Right forelimb (tissue), 1 donor: ENCODE measurements around the gene NALCN.

Experiments used
- DNase-seq: peaks from one replicate; pipeline ENCODE4 v3.0.0-alpha.2; 2018

NALCN gene

DNA sequence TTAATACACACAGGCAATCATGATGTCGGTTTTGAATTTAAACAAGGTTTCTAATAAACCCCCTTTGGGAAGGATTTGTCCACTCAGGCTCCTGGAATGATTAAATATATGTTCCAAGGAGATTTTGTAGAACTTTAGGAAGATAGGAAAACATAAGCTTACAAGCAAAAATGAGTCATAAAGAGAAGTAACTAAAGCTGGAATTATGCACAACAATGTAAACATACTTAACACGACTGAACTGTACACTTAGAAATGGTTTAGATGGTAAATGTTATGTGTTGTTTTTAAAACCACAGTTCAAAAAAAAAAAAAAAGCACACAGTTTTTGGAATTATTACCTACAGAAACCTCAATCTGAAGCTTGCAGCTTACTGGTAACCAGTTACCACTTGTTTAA is 304.4 kb downstream of the NALCN start:
- DNase-seq, result no peak

DNA sequence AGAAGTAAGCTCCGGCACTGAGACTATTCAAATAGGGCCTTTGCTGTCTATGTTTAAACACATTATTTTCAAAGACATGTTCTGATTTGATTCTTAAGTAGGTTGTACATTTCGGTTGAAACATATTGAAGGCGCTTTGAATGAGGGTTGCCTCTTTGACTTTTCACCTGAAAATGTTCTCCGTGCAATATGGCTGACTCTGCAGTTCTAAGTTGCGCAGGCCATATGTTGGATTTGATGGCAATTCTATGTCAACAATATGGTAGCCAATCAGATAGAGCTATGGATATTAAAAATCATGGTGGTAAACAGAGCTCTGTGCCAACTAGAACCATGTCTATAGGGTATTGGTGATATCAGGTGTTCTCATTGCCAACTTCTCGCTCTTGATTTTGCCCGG is 307.3 kb downstream of the NALCN start:
- DNase-seq, result no peak

DNA sequence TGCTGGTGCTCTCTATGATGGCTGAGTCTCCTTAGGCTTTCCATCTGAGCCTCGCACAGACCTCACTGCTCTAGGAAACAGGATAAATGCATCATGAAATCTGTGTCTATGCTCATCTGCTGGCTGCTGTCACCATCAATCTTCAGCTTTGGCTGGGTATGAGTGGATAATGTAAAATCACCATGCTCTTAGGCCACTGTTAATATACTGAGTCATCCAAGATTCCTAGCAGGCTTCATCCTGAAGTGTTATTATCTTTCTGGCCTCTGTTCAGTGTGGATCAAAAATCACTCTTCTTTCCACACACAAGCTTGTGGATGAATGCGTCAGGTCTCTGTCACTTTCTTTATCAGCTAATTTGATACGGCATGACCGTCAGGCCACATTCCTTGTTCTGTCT is 317.4 kb downstream of the NALCN start:
- DNase-seq, result no peak

- DNase-seq, result no peak
Observed at GRCh38 chr13:101092985-101093384, 323.3 kb downstream of the NALCN start.

DNA sequence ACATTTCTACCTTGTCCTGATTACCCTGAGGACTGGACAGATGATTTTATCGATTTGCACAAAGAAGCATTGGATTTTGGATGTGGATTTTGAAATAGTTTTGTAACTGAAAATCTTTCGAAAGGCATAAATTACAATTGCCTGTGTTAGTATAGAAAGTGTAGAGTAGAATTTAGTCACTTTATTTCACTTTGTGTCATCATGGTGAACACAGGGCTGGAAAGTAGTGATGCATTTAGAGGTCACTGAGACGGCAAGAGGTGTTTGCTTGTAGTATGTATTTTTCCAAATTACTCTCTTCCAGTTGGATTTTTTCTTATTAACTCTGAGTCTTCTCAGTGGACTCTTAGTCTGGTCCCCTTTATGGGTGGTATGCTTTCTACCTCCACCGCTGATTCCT is 326.0 kb downstream of the NALCN start:
- DNase-seq, result no peak

- no peak for DNase-seq
Observed at GRCh38 chr13:101085551-101085950, 330.8 kb downstream of the NALCN start.

DNA sequence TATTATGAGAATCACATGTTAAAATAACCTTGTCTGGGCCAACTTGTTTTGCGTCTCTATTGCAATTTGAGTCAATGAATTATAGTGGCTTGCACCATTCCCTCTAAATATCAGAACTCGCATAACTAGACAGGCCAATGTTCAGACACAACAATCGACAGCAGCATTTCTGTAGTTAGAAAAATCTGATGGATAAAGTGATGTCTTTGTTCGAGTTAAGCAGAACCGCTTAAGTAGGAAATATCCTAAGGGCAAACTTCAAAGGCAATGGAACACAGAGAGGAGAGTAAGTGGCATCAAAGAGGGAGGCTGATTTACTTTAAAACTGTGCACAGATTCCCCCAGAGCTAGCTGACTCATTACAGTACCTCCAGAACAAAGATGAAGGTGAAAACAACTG is 333.9 kb downstream of the NALCN start:
- DNase-seq, result no peak

- no peak for DNase-seq
Observed at GRCh38 chr13:101080616-101081015, 335.7 kb downstream of the NALCN start.

GRCh38 chr13:101065329-101065728 is 351.0 kb downstream of the NALCN start:
- DNase-seq, result no peak

DNA sequence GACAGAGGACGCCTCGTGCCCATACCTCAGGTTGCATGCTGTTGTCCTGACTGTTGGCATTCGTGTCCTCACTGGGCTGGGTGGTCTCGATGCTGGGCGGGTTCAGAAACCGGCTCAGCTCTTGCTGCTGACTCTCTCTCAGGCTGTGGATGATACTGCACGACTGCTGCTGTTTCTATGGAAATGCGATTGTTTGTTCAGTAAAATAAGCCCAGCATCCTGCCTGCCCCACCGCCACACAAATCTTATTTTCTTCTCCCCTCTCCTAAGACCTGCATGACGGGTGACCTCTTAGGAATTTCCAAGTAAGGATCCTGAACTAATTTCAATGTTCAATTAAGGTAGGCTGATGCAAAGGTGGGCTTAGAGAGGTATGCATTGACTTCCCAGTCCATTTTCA is 356.5 kb downstream of the NALCN start:
- no peak for DNase-seq

- no peak for DNase-seq
Observed at GRCh38 chr13:101058841-101059240, 357.5 kb downstream of the NALCN start.

- no peak for DNase-seq
Observed at GRCh38 chr13:101053301-101054093, 362.8 kb downstream of the NALCN start.

DNA sequence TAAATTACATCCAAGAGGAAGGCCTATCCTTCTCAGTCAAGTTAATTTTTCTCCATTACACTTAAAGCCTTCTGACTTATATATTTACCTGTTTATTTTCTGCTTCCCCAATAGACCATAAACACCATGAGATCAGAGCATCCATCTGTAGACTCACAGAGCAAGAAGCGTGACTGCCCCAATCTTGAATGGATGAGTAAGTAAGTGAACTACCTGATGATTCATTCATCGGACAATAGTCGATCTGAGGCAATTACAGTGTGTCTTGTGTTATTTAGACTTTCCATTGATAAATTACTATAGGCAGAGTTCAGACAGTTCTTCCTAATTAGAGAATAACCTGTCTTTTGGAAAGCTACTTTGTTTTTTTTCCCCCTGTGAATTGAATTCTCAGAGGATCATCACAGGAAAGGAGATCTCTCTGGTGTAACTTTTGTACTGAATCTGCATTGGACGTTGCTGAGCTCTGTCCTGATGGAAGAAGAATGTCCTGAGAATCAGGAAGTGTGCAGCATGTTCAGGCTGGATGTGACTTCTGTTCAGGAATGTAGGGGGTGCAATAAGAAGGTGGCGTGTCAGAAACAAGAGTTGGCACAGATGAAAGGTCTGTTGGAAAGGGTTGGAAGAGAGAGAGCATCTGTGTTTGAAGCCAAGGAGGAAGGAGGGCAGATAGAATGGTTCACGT is 367.0 kb downstream of the NALCN start:
- no peak for DNase-seq

- DNase-seq, result no peak
Observed at GRCh38 chr13:101036546-101036945, 379.8 kb downstream of the NALCN start.

DNA sequence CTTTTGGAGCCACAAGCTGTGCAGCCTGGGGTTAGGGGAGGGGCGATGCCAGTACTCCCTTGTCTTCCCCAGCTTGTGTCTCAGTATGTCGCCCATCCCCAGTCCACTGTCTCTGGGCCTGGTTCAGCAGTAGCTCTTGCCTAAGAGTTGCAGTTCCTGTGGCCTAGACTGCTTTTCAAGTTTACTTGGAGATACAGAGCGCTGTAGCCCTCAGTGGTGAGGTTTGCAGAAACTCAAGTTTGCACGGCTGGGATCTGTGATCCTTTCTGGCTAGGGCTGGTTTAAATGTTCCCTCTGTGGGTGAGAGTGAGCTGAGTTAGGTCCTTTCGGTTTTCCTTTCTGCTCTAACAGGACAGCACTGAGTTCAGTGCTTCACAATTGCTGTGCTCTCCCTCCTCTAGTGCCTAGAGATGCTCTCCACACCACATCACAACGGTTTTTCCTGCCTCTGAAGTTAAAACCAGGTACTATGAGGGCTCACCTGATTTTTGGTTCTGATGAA is 381.1 kb downstream of the NALCN start:
- DNase-seq, result no peak

GRCh38 chr13:101026736-101027398 is 389.4 kb downstream of the NALCN start:
- no peak for DNase-seq

- DNase-seq, result no peak
Observed at GRCh38 chr13:101026328-101026727, 390.0 kb downstream of the NALCN start.

GRCh38 chr13:101025925-101026324 is 390.4 kb downstream of the NALCN start:
- no peak for DNase-seq

GRCh38 chr13:101025519-101025918 is 390.8 kb downstream of the NALCN start:
- no peak for DNase-seq

DNA sequence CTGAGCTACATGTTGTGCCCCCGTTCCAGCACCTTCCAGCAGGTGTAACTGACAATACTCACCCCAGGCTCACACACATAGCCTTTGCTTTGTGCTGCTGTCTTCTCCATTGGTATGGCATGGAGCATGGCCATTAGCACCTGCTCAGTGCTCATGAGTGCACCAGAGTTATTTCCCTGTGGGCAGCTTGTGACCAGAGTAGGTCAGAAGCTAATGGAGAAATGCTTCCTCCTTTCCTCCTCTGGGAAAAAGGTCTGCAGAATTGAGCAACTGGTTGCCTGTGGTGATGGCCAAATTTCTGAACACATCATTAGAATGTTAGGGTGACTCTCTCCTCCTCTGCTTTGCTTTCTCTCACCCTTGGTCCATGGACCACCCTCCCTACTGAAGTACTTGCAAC is 397.2 kb downstream of the NALCN start:
- no peak for DNase-seq

DNA sequence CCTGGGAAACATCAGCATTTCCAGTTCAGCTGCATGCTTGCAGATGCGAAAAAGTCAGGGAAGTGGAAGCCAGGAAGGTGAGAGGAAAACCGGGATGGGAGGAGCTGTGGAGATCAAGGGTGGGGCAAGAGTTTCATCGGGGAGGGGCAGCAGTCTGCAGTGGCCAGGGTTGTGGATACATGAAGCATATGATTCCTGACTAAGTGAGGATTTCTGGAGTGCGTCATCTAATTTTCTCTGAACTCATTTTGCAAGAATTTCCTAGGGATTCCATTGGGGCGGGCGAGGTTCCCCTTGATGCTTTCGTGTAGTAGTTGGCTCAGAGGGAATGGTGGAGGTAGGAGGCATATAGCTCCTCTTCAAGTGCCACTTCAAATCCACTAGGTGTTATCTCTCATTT is 397.6 kb downstream of the NALCN start:
- no peak for DNase-seq

DNA sequence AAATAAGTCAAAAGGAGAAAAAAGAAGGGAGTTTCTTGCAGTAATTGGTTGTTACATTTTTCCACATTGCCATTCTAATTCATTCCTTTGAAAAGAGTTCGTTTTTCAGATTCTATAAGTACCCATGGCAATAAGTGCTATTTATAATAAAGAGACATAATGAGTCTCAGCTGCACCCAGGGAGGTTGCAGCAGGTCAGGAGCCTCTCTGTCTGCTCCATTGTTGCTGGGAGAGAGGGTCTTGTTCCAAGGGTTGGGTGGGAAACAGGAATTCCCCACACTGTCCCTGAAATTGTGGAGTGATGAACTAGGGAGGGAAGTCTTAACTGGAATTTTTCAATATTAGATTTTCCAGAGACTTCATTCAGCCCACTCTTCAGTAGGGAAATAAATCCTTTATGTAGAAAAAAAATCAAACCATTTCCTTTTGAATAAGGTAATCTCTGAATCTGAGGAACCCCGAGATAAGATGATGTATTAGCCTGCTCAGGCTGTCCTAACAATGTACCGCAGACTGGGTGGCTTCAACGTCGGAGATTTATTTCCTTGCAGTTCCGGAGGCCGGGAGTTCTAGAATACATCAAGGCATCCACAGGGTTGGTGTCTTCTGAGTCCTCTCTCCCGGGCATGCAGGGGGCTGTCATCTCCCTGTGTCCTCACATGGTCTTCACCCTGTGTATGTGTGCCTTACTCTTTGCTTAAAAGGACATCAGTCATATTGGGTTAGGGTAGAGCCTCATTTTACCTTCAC is 399.0 kb downstream of the NALCN start:
- no peak for DNase-seq

GRCh38 chr13:101016475-101016874 is 399.8 kb downstream of the NALCN start:
- no peak for DNase-seq
